GM19324 (cell line): ENCODE results near the gene S1PR3.

Source experiments
- ATAC-seq: cut with Tn5 transposase; IDR thresholded peaks from one replicate; pipeline ENCODE4 v1.9.1; 2021; ENCODE audit warnings: mild to moderate bottlenecking, moderate library complexity; ENCODE audit not compliant: unreplicated experiment, low FRiP score

The S1PR3 gene

GRCh38 chr9:89029788-89030187 is 38.5 kb downstream of the S1PR3 start:
- ATAC-seq, result no peak

GRCh38 chr9:89032173-89032572 is 40.9 kb downstream of the S1PR3 start:
- ATAC-seq, result no peak

- ATAC-seq, result no peak
These were observed 41.4 kb downstream of the S1PR3 start for GRCh38 chr9:89032661-89033060.

GRCh38 chr9:89036383-89036782 is 45.1 kb downstream of the S1PR3 start:
- no peak for ATAC-seq

- ATAC-seq, result no peak
These were observed 45.6 kb downstream of the S1PR3 start for GRCh38 chr9:89036891-89037290.

GRCh38 chr9:89037346-89037745 is 46.1 kb downstream of the S1PR3 start:
- no peak for ATAC-seq

- no peak for ATAC-seq
These were observed 46.6 kb downstream of the S1PR3 start for GRCh38 chr9:89037891-89038290.

- no peak for ATAC-seq
These were observed 47.3 kb downstream of the S1PR3 start for GRCh38 chr9:89038382-89039103.

- ATAC-seq, result no peak
These were observed 47.8 kb downstream of the S1PR3 start for GRCh38 chr9:89039104-89039465.

GRCh38 chr9:89039664-89040063 is 48.4 kb downstream of the S1PR3 start:
- no peak for ATAC-seq

- no peak for ATAC-seq
These were observed 51.7 kb downstream of the S1PR3 start for GRCh38 chr9:89042984-89043383.

GRCh38 chr9:89044104-89044503 is 52.8 kb downstream of the S1PR3 start:
- no peak for ATAC-seq

GRCh38 chr9:89044881-89045280 is 53.6 kb downstream of the S1PR3 start:
- no peak for ATAC-seq

- ATAC-seq, result no peak
These were observed 55.6 kb downstream of the S1PR3 start for GRCh38 chr9:89046832-89047231.

GRCh38 chr9:89047667-89048066 is 56.4 kb downstream of the S1PR3 start:
- ATAC-seq, result no peak

- ATAC-seq, result no peak
These were observed 57.3 kb downstream of the S1PR3 start for GRCh38 chr9:89048616-89049015.

GRCh38 chr9:89049646-89050045 is 58.4 kb downstream of the S1PR3 start:
- ATAC-seq, result no peak

GRCh38 chr9:89051421-89052025 is 60.3 kb downstream of the S1PR3 start:
- no peak for ATAC-seq

- ATAC-seq, result no peak
These were observed 61.3 kb downstream of the S1PR3 start for GRCh38 chr9:89052470-89053097.

- no peak for ATAC-seq
These were observed 62.0 kb downstream of the S1PR3 start for GRCh38 chr9:89053301-89053700.
